Mesenchymal stem cell (in vitro differentiated cells and primary cell): Measurements from ENCODE around the gene ETV6.

Experiments used
- DNase-seq: peaks from one replicate; pipeline ENCODE4 v3.0.0-alpha.2; 2013
- H2AFZ ChIP-seq: one replicate; pipeline ENCODE4 v1.6.1; 2013; ENCODE audit warnings: low read depth, mild to moderate bottlenecking, control low read depth, inconsistent platforms, low read length, moderate library complexity
- H2AK5ac ChIP-seq: 2 replicates; pipeline ENCODE4 v1.6.1; 2013; ENCODE audit warnings: low read length, moderate library complexity, mild to moderate bottlenecking, inconsistent platforms; ENCODE audit not compliant: severe bottlenecking
- H2BK120ac ChIP-seq: one replicate; pipeline ENCODE4 v1.6.1; 2013; ENCODE audit warnings: low read depth, mild to moderate bottlenecking, inconsistent platforms, low read length, moderate library complexity
- H2BK12ac ChIP-seq, 2 experiments: one replicate each; pipeline ENCODE4 v1.6.1; 2013; ENCODE audit warnings: inconsistent platforms in 2 of 2, low read length in 2 of 2, mild to moderate bottlenecking in 2 of 2, moderate library complexity in 2 of 2, control low read depth in 1 of 2
- H2BK15ac ChIP-seq: one replicate; pipeline ENCODE4 v1.6.1; 2013; ENCODE audit warnings: mild to moderate bottlenecking, low read depth, inconsistent platforms; ENCODE audit not compliant: poor library complexity, severe bottlenecking
- H2BK5ac ChIP-seq: 2 replicates; pipeline ENCODE4 v1.6.1; 2013; ENCODE audit warnings: low read depth, mild to moderate bottlenecking, low read length, control low read depth, inconsistent platforms; ENCODE audit not compliant: poor library complexity, severe bottlenecking
- H3K14ac ChIP-seq, 2 experiments: one replicate each; pipeline ENCODE4 v1.6.1; 2013; ENCODE audit warnings: inconsistent platforms in 2 of 2, low read length in 2 of 2, control low read depth in 1 of 2, mild to moderate bottlenecking in 1 of 2, moderate library complexity in 1 of 2
- H3K18ac ChIP-seq, 2 experiments: one replicate each; pipeline ENCODE4 v1.6.1; 2013; ENCODE audit warnings: inconsistent platforms in 2 of 2, low read length in 2 of 2, control low read depth in 1 of 2, low read depth in 1 of 2, mild to moderate bottlenecking in 1 of 2
- H3K23ac ChIP-seq, 2 experiments: one replicate each; pipeline ENCODE4 v1.6.1; 2013; ENCODE audit warnings: inconsistent platforms in 2 of 2, low read length in 2 of 2, mild to moderate bottlenecking in 2 of 2, moderate library complexity in 2 of 2, control low read depth in 1 of 2
- H3K27ac ChIP-seq: 2 replicates; pipeline ENCODE4 v1.5.1; 2013; ENCODE audit warnings: mild to moderate bottlenecking, moderate library complexity, low read length, control low read depth, inconsistent platforms; ENCODE audit not compliant: poor library complexity, severe bottlenecking
- H3K27me3 ChIP-seq, 2 experiments: 2 replicates each; pipeline versions ENCODE4 v1.6.1 to v1.7.0; 2013; ENCODE audit warnings: low read length in 2 of 2, mild to moderate bottlenecking in 2 of 2, moderate library complexity in 2 of 2, control low read depth in 1 of 2, inconsistent platforms in 1 of 2; ENCODE audit not compliant: control insufficient read depth in 1 of 2, insufficient read depth in 1 of 2
- H3K36me3 ChIP-seq, 2 experiments: 2 replicates each; pipeline versions ENCODE4 v1.6.1 to v1.7.0; 2013; ENCODE audit warnings: low read length in 2 of 2, control low read depth in 1 of 2, inconsistent platforms in 1 of 2, low read depth in 1 of 2, mild to moderate bottlenecking in 1 of 2; ENCODE audit not compliant: insufficient read depth in 2 of 2, control insufficient read depth in 1 of 2
- H3K4ac ChIP-seq, 2 experiments: one replicate each; pipeline ENCODE4 v1.6.1; 2013; ENCODE audit warnings: inconsistent platforms in 2 of 2, low read length in 2 of 2, mild to moderate bottlenecking in 2 of 2, moderate library complexity in 2 of 2, control low read depth in 1 of 2, low read depth in 1 of 2
- H3K4me1 ChIP-seq: 2 replicates; pipeline ENCODE4 v1.6.1; 2013; ENCODE audit warnings: low read depth, low read length, control low read depth; ENCODE audit not compliant: control insufficient read depth, insufficient read depth
- H3K4me2 ChIP-seq: 2 replicates; pipeline ENCODE4 v1.6.1; 2013; ENCODE audit warnings: low read length, mild to moderate bottlenecking, inconsistent platforms; ENCODE audit not compliant: poor library complexity, severe bottlenecking
- H3K4me3 ChIP-seq, 2 experiments: 2 replicates each; pipeline versions ENCODE4 v1.5.1 to v1.7.0; 2013; ENCODE audit warnings: low read length in 2 of 2, mild to moderate bottlenecking in 2 of 2, control low read depth in 1 of 2, low read depth in 1 of 2; ENCODE audit not compliant: insufficient read depth in 1 of 2
- H3K79me1 ChIP-seq: replicated peaks from 2 replicates; pipeline ENCODE4 v1.6.1; 2013; ENCODE audit warnings: mild to moderate bottlenecking, control low read depth, low read length, inconsistent platforms; ENCODE audit not compliant: poor library complexity, severe bottlenecking
- H3K9ac ChIP-seq: 2 replicates; pipeline ENCODE4 v1.7.0; 2013; ENCODE audit warnings: mild to moderate bottlenecking, low read length, moderate library complexity
- H3K9me3 ChIP-seq: 2 replicates; pipeline ENCODE4 v1.7.0; 2013; ENCODE audit warnings: mild to moderate bottlenecking, low read length; ENCODE audit not compliant: control insufficient read depth
- H4K8ac ChIP-seq: one replicate; pipeline ENCODE4 v1.6.1; 2013; ENCODE audit warnings: inconsistent platforms, mild to moderate bottlenecking, low read length, moderate library complexity
- H4K91ac ChIP-seq: one replicate; pipeline ENCODE4 v1.6.1; 2013; ENCODE audit warnings: mild to moderate bottlenecking, low read length, inconsistent platforms
- WGBS: methylation state at CpG from one replicate; pipeline ENCODE4 v1.1.7; 2013; ENCODE audit warnings: mixed read lengths; 5-methylcytosine and 5-hydroxymethylcytosine counted together

The ETV6 gene

DNA sequence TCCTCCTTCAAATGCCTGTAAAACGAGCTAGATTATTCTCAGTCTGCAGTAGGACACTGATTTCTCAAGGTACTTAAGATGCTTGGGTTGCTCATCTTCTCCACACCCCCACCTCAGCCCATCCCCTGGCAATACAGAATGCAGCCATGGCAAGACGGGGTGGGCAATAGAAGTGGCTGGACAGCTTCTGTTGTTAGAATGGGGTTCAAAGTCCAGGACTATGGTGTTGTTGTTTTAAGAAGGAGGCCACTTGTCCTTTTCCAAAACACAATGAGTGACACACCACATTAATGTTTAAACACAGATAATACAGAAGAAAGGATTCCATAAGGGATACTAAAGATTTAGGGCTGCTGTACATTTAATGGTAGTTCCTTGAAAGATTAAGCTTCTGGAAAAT is 232.4 kb downstream of the ETV6 start:
- Histone ChIP-seq H3K9me3 (no peaks in the 10 kb centered on the region), H2AFZ (no peak overlapping the region), H3K18ac (no peak overlapping the region), H2BK120ac (no peak overlapping the region), H3K27ac (peak overlapping the region; percentile 75), H3K27me3 (no peaks in the 10 kb centered on the region), H3K9ac (no peak overlapping the region), H4K8ac (no peak overlapping the region), H2BK5ac (no peak overlapping the region), H3K36me3 (peaks cover 5 to 16% of the 10 kb centered on the region in 2 experiments), H3K14ac (no peak overlapping the region), H3K4ac (no peak overlapping the region), H3K4me1 (peaks cover 23% of the 10 kb centered on the region), H3K4me3 (no peak overlapping the region), H2BK15ac (no peak overlapping the region), H3K79me1 (peaks cover 14% of the 10 kb centered on the region), H2AK5ac (peak overlapping the region; percentile 23), H3K23ac (no peak overlapping the region), H3K4me2 (no peak overlapping the region), H4K91ac (no peak overlapping the region), H2BK12ac (no peak overlapping the region)
- DNase-seq, result no peak
- 100% methylated on average over 1 of the region's 2 CpGs for WGBS

DNA sequence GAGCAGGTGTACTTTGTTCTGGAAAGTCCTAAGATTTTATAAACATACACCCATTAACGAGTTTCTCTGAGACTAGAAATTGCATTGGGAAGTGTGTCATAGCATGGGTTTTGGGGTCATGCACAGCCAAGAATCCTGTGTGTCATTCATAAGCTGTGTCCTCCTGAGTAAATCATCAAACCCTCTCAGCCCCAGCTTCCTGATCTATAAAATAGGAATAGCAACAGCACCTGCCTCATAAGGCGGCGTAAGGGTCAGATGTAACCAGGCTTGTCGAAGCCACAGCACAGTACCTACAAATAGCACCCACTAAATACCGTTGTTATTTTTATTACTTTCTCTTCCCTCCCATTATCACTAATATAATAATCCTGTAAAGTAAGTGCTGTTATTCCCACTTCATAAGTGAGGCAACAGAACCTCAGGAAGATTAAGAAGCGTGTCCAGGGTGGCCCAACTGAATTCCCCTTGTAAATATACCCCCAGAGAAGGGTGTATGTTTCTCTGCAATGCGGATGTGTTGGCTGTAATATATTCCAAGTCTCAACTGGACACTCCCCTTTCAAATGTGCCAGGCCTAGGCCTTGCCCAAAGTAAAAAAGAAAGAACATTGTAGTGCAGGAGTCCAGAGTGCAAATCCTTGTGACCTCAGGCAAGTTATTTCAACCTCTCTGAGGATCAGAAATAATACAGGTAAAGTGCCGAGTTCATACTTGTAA is 233.0 kb downstream of the ETV6 start:
- Histone ChIP-seq H3K27ac (peak overlapping the region; percentile 75), H3K23ac (no peak overlapping the region), H3K4me1 (peaks cover 21% of the 10 kb centered on the region), H3K36me3 (peaks cover 3 to 20% of the 10 kb centered on the region in 2 experiments), H2BK15ac (no peak overlapping the region), H3K27me3 (no peaks in the 10 kb centered on the region), H3K79me1 (peaks cover 11% of the 10 kb centered on the region), H2BK5ac (no peak overlapping the region), H4K8ac (no peak overlapping the region), H3K9me3 (no peaks in the 10 kb centered on the region), H3K4ac (no peak overlapping the region), H2AFZ (no peak overlapping the region), H4K91ac (no peak overlapping the region), H2AK5ac (no peak overlapping the region), H3K14ac (no peak overlapping the region), H2BK120ac (no peak overlapping the region), H3K4me3 (no peak overlapping the region), H3K9ac (no peak overlapping the region), H3K4me2 (no peak overlapping the region), H3K18ac (no peak overlapping the region), H2BK12ac (no peak overlapping the region)
- DNase-seq, result no peak
- WGBS, result 90% methylated on average over 6 of the region's 8 CpGs

DNA sequence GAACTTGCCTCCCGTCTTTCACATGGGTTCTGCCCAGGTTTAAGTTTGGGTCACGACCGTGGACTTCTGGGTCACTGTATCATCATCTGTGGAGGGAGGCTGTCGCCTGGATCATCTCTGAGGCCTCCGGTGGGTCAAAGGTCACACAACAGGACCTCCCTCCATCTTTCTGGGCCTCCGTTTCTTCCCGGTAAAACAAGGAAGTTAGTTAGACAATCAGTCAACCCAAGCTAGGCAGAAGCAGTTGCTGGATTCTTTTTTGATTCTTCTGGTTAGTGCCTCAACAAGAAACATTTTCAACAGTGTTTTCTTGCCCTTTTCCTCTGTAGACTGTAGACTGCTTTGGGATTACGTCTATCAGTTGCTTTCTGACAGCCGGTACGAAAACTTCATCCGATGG is 234.6 kb downstream of the ETV6 start:
- peaks cover 10% of the 10 kb centered on the region for H3K4me1 ChIP-seq
- 91% methylated on average over 11 of the region's 11 CpGs for WGBS
- H3K4ac ChIP-seq, result no peak overlapping the region

DNA sequence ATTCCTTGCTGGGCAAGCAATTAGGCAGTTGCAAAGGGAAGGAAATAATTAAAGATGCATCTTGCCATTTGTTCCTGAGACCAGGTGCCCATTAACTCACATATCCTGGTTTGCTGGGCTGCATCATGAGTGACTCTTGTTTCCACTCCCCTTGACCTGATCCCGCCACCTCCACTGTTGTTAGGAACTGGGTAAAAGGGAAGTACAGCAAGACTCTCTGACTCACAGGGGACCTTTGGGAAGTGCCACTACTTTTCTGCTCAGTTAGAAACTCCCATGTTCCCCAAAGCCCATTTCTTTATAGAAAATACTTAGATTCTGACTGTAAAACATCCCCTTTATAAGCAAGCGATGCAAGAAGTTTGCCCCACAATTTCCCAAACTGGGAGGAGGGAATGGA is 235.2 kb downstream of the ETV6 start:
- Histone ChIP-seq H3K4me3 (no peak overlapping the region), H3K14ac (no peak overlapping the region), H3K79me1 (peaks cover 14% of the 10 kb centered on the region), H3K4me2 (no peak overlapping the region), H2BK12ac (no peak overlapping the region), H3K23ac (no peak overlapping the region), H4K8ac (no peak overlapping the region), H2AK5ac (no peak overlapping the region), H3K36me3 (peaks cover 11 to 33% of the 10 kb centered on the region in 2 experiments), H3K27me3 (no peaks in the 10 kb centered on the region), H2AFZ (no peak overlapping the region), H2BK15ac (no peak overlapping the region), H2BK120ac (no peak overlapping the region), H3K9ac (no peak overlapping the region), H3K27ac (peak overlapping the region; percentile 70), H3K4ac (no peak overlapping the region), H3K9me3 (no peaks in the 10 kb centered on the region), H4K91ac (no peak overlapping the region), H2BK5ac (no peak overlapping the region), H3K18ac (no peak overlapping the region), H3K4me1 (peaks cover 10% of the 10 kb centered on the region)
- DNase-seq, result peak; percentile 25
- WGBS, result 89% methylated on average over 2 of the region's 2 CpGs

More for the DNA sequence above, 234.6 kb downstream of the ETV6 start:
- no peak for DNase-seq
- H3K4me2 ChIP-seq, result no peak overlapping the region
- peaks cover 13% of the 10 kb centered on the region for H3K79me1 ChIP-seq
- H3K18ac ChIP-seq, result no peak overlapping the region
- H3K27me3 ChIP-seq, result no peaks in the 10 kb centered on the region
- no peak overlapping the region for H2AFZ ChIP-seq
- no peak overlapping the region for H3K27ac ChIP-seq
- H2AK5ac ChIP-seq, result peak overlapping the region; percentile 50
- no peak overlapping the region for H3K4me3 ChIP-seq
- no peak overlapping the region for H3K14ac ChIP-seq
- H3K23ac ChIP-seq, result no peak overlapping the region
- H4K91ac ChIP-seq, result no peak overlapping the region
- no peak overlapping the region for H2BK12ac ChIP-seq
- H4K8ac ChIP-seq, result no peak overlapping the region
- peaks cover 10 to 29% of the 10 kb centered on the region in 2 experiments for H3K36me3 ChIP-seq
- no peak overlapping the region for H2BK120ac ChIP-seq
- no peak overlapping the region for H2BK15ac ChIP-seq
- no peak overlapping the region for H3K9ac ChIP-seq
- H2BK5ac ChIP-seq, result no peak overlapping the region
- H3K9me3 ChIP-seq, result no peaks in the 10 kb centered on the region
